Activated naive CD4-positive, alpha-beta T cell treated with anti-CD3 and anti-CD28 coated beads for 36 hours (primary cell): ENCODE data around the gene MSANTD1. TPM values are rescaled to one million over a fixed set of nuclear protein-coding genes. Genes with fewer than 3 reads are reported as not detected.

Source experiments
- CTCF ChIA-PET: fragments of 350-600 bp; sonication (Branson Sonifier 250); formaldehyde crosslinking; loops from one replicate; lab custom pipeline; 2021; ENCODE audit warnings: antibody characterized with exemption; lab: Charles Lee
- DNase-seq: peaks from one replicate; pipeline ENCODE4 v3.0.0-alpha.2; 2020
- H3K27ac Mint-ChIP-seq: one replicate; pipeline ENCODE4 v1.8.0; 2021; ENCODE audit warnings: mild to moderate bottlenecking, mixed read lengths
- H3K27me3 Mint-ChIP-seq: one replicate; pipeline ENCODE4 v1.8.0; 2021; ENCODE audit warnings: low read depth, mixed read lengths
- H3K36me3 Mint-ChIP-seq: one replicate; pipeline ENCODE4 v1.8.0; 2021; ENCODE audit warnings: low read depth, mixed read lengths
- H3K4me1 Mint-ChIP-seq: one replicate; pipeline ENCODE4 v1.8.0; 2021; ENCODE audit warnings: low read depth, mixed read lengths
- H3K4me3 Mint-ChIP-seq: one replicate; pipeline ENCODE4 v1.8.0; 2021; ENCODE audit warnings: mild to moderate bottlenecking, moderate library complexity, mixed read lengths
- H3K9me3 Mint-ChIP-seq: one replicate; pipeline ENCODE4 v1.8.0; 2021; ENCODE audit warnings: mixed read lengths
- intact Hi-C: fragments of 100-400 bp; cut with micrococcal nuclease; formaldehyde crosslinking; loops from one replicate; pipeline ENCODE4 v1.15.1; 2023
- total RNA-seq, 2 experiments: library from RNA; stranded (reverse); gene quantifications; one replicate each; pipeline ENCODE4 v1.2.3, GENCODE V29; 2021

Gene MSANTD1
- total RNA-seq, 2 experiments from 2014 or later = 0.49 to 0.55 TPM

GRCh38 chr4:3302786-3303564 lies 54.0 kb downstream of the MSANTD1 start:
- peaks cover 54% of the 10 kb centered on the region for H3K4me1 Mint-ChIP-seq
- H3K9me3 Mint-ChIP-seq = no peaks in the 10 kb centered on the region
- H3K27me3 Mint-ChIP-seq = no peaks in the 10 kb centered on the region
- peak overlapping the region; percentile 73 for H3K27ac Mint-ChIP-seq
- CTCF ChIA-PET = no interaction called here
- intact Hi-C loops = loop anchor here (1.0 kb wide), 2 partner anchors 11 to 256 kb away; no protein-coding TSS in a partner anchor
- peak overlapping the region; percentile 59 for H3K4me3 Mint-ChIP-seq
- peak; percentile 50 for DNase-seq
- H3K36me3 Mint-ChIP-seq = no peaks in the 10 kb centered on the region

GRCh38 chr4:3303565-3303824 lies 54.5 kb downstream of the MSANTD1 start:
- intact Hi-C loops = no loop called here
- no peaks in the 10 kb centered on the region for H3K36me3 Mint-ChIP-seq
- H3K4me3 Mint-ChIP-seq = peak overlapping the region; percentile 59
- DNase-seq = no peak
- H3K27me3 Mint-ChIP-seq = no peaks in the 10 kb centered on the region
- H3K4me1 Mint-ChIP-seq = peaks cover 54% of the 10 kb centered on the region
- no peaks in the 10 kb centered on the region for H3K9me3 Mint-ChIP-seq
- CTCF ChIA-PET = no interaction called here
- H3K27ac Mint-ChIP-seq = no peak overlapping the region

GRCh38 chr4:3303923-3304710 lies 55.2 kb downstream of the MSANTD1 start:
- no peak for DNase-seq
- Mint-ChIP-seq H3K36me3 (no peaks in the 10 kb centered on the region), H3K27ac (no peak overlapping the region), H3K9me3 (no peaks in the 10 kb centered on the region), H3K27me3 (no peaks in the 10 kb centered on the region), H3K4me3 (no peak overlapping the region), H3K4me1 (peaks cover 54% of the 10 kb centered on the region)
- CTCF ChIA-PET = interaction anchor here (0.9 kb wide), 1 partner anchor 261 kb away, joined by 3 read pairs; no protein-coding TSS in a partner anchor
- intact Hi-C loops = no loop called here

GRCh38 chr4:3304831-3305609 lies 56.1 kb downstream of the MSANTD1 start:
- Mint-ChIP-seq H3K27me3 (no peaks in the 10 kb centered on the region), H3K4me1 (peaks cover 52% of the 10 kb centered on the region), H3K36me3 (no peaks in the 10 kb centered on the region), H3K9me3 (no peaks in the 10 kb centered on the region), H3K27ac (peak overlapping the region; percentile 85), H3K4me3 (peak overlapping the region; percentile 46)
- DNase-seq = no peak
- CTCF ChIA-PET = interaction anchor here (0.8 to 0.9 kb wide), 2 partner anchors 24 to 262 kb away, joined by 3 read pairs; no protein-coding TSS in a partner anchor
- intact Hi-C loops = no loop called here

GRCh38 chr4:3305610-3306371 lies 56.8 kb downstream of the MSANTD1 start:
- intact Hi-C loops = no loop called here
- peaks cover 51% of the 10 kb centered on the region for H3K4me1 Mint-ChIP-seq
- H3K9me3 Mint-ChIP-seq = no peaks in the 10 kb centered on the region
- CTCF ChIA-PET = interaction anchor here (0.8 to 1.1 kb wide), 2 partner anchors 8 to 24 kb away, joined by 3 read pairs; no protein-coding TSS in a partner anchor
- H3K4me3 Mint-ChIP-seq = peak overlapping the region; percentile 46
- peak overlapping the region; percentile 85 for H3K27ac Mint-ChIP-seq
- H3K27me3 Mint-ChIP-seq = no peaks in the 10 kb centered on the region
- peak; percentile 73 for DNase-seq
- no peaks in the 10 kb centered on the region for H3K36me3 Mint-ChIP-seq

Other genes starting within 250 kb of the MSANTD1 start
- gene HTT-AS, start 174.6 kb upstream of the MSANTD1 start, total RNA-seq = not detected
- 10 to 100 TPM; 91.6 to 94.1 TPM for gene HTT, start 174.5 kb upstream of the MSANTD1 start, total RNA-seq
- 1 to 10 TPM; 8.7 to 8.9 TPM for gene RGS12, start 43.9 kb downstream of the MSANTD1 start, total RNA-seq
- gene HGFAC, start 192.8 kb downstream of the MSANTD1 start, total RNA-seq = not detected
- not detected for gene DOK7, start 214.1 kb downstream of the MSANTD1 start, total RNA-seq